NCI-H2029 treated with DMSO at 0.1 percent for 48 hours (cell line): ENCODE measurements around the gene FBXO48.
"Not testable (repeated sequence)": the region's sequence is repeated elsewhere in the genome, so short reads cannot be mapped to it uniquely, and the experiment has no call there.

Source experiments
- DNase-seq: peaks from one replicate; lab custom pipeline; 2025; lab: John Stamatoyannopoulos, UW

The FBXO48 gene

GRCh38 chr2:68467077-68467960 is at the start of gene FBXO48, which contains the start of gene APLF:
TSS of gene FBXO48 (minus strand) at chr2:68467294. CDS start at chr2:68465145, 2,149 bp downstream.
TSS of gene APLF (plus strand) at chr2:68467585. CDS start at chr2:68467732, 147 bp downstream.
- DNase-seq, result peak; percentile 79

GRCh38 chr2:68516051-68516955 is 49.2 kb upstream of the FBXO48 start:
- no peak for DNase-seq

- no peak for DNase-seq
These were observed 47.3 kb upstream of the FBXO48 start for GRCh38 chr2:68514316-68514929.

- no peak for DNase-seq
These were observed 45.9 kb upstream of the FBXO48 start for GRCh38 chr2:68512966-68513365.

GRCh38 chr2:68512326-68512725 is 45.2 kb upstream of the FBXO48 start:
- no peak for DNase-seq

GRCh38 chr2:68506170-68506569 is 39.1 kb upstream of the FBXO48 start:
- no peak for DNase-seq

- DNase-seq, result no peak
These were observed 38.6 kb upstream of the FBXO48 start for GRCh38 chr2:68505603-68506159.

GRCh38 chr2:68501768-68502167 is 34.7 kb upstream of the FBXO48 start:
- no peak for DNase-seq

GRCh38 chr2:68500649-68501048 is 33.6 kb upstream of the FBXO48 start:
- no peak for DNase-seq

GRCh38 chr2:68499133-68499532 is 32.0 kb upstream of the FBXO48 start:
- DNase-seq, result no peak

GRCh38 chr2:68491582-68491981 is 24.5 kb upstream of the FBXO48 start:
- DNase-seq, result no peak

- no peak for DNase-seq
These were observed 22.2 kb upstream of the FBXO48 start for GRCh38 chr2:68489282-68489681.

- DNase-seq, result not testable (repeated sequence)
These were observed 21.5 kb upstream of the FBXO48 start for GRCh38 chr2:68488605-68489004.

- no peak for DNase-seq
These were observed 20.8 kb upstream of the FBXO48 start for GRCh38 chr2:68487773-68488355.

- DNase-seq, result no peak
These were observed 15.9 kb upstream of the FBXO48 start for GRCh38 chr2:68483011-68483410.

- no peak for DNase-seq
These were observed 15.3 kb upstream of the FBXO48 start for GRCh38 chr2:68482296-68482820.

- no peak for DNase-seq
These were observed 11.6 kb upstream of the FBXO48 start for GRCh38 chr2:68478688-68479087.

- no peak for DNase-seq
These were observed 9.4 kb upstream of the FBXO48 start for GRCh38 chr2:68476454-68476853.

GRCh38 chr2:68475576-68475975 is 8.5 kb upstream of the FBXO48 start:
- DNase-seq, result no peak

GRCh38 chr2:68475110-68475509 is 8.0 kb upstream of the FBXO48 start:
- no peak for DNase-seq

GRCh38 chr2:68472796-68473414 is 5.8 kb upstream of the FBXO48 start:
- no peak for DNase-seq
